Tibial artery (tissue), 4 donors: ENCODE results near the gene ADAT3.

Source experiments
- DNase-seq, 2 donors: peaks; one replicate each; pipeline ENCODE4 v3.0.0-alpha.2; 2019
- H3K27ac ChIP-seq, 2 donors: fragments of 200-600 bp; sonication (generic) in 1 of 2; 1 replicate in 1 of 2; 2 replicates in 1 of 2; pipeline ENCODE4 v1.5.1; 2018 to 2019; ENCODE audit warnings: mild to moderate bottlenecking in 1 of 2
- H3K27me3 ChIP-seq, 2 donors: fragments of 200-600 bp; sonication (generic) in 1 of 2; one replicate each; pipeline versions ENCODE4 v1.5.1 to v1.6.0; 2016 to 2019
- H3K36me3 ChIP-seq, 3 donors: fragments of 200-600 bp; sonication (generic) in 2 of 3; one replicate each; pipeline ENCODE4 v1.5.1; 2016 to 2019; ENCODE audit warnings: mild to moderate bottlenecking in 2 of 3
- H3K4me1 ChIP-seq, 4 donors: fragments of 200-600 bp; sonication (generic) in 2 of 4; 1 replicate in 3 of 4; 2 replicates in 1 of 4; pipeline ENCODE4 v1.5.1; 2016 to 2019
- H3K4me3 ChIP-seq, 2 donors: fragments of 200-600 bp; sonication (generic) in 1 of 2; 1 replicate in 1 of 2; 2 replicates in 1 of 2; pipeline ENCODE4 v1.5.1; 2018 to 2019; ENCODE audit warnings: mild to moderate bottlenecking in 2 of 2
- H3K9me3 ChIP-seq, 3 donors: fragments of 200-600 bp; sonication (generic) in 1 of 3; one replicate each; pipeline ENCODE4 v1.5.1; 2016 to 2019
- CTCF ChIP-seq, 2 experiments: fragments of 200-600 bp in 1 of 2; fragments of 450-650 bp in 1 of 2; IDR thresholded peaks; one replicate each; pipeline ENCODE4 v1.5.1; 2017 to 2019; ENCODE audit warnings: antibody characterized with exemption in 2 of 2, mild to moderate bottlenecking in 1 of 2, moderate library complexity in 1 of 2
- intact Hi-C: fragments of 100-400 bp; cut with DNase I; formaldehyde crosslinking; loops from one replicate; pipeline ENCODE4 v1.15.0; 2023; ENCODE audit warnings: low total_unique reads

The ADAT3 gene

DNA sequence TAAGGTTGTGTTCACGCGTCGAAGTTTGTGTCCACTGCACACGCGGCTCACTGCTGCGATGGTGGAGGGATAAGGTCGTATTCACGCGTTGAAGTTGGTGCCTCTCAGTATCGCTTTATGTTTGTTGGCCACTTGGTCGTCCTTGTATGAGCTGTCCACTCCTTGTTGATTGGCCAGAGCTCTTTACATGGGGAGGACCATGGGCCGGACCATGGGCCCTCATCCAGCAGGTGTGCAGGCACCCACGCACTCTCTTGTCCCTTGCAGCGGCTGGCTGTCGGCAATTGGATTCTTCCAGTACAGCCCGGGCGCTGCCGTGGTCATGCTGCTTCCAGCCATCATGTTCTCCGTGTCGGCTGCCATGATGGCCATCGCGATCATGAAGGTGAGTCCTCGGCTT lies 17.6 kb downstream of the ADAT3 start:
- intact Hi-C loops = no loop called here
- TF ChIP-seq CTCF (IDR thresholded peaks at IDR 0.05) = no peak

GRCh38 chr19:1923319-1923718 lies 18.1 kb downstream of the ADAT3 start:
- intact Hi-C loops = no loop called here
- no peak overlapping the region for H3K27ac ChIP-seq
- no peaks in the 10 kb centered on the region for H3K9me3 ChIP-seq
- no peak overlapping the region for H3K4me3 ChIP-seq
- no peaks in the 10 kb centered on the region for H3K27me3 ChIP-seq
- no peak for TF ChIP-seq CTCF (IDR thresholded peaks at IDR 0.05)
- no peak for DNase-seq
- peaks cover 46 to 73% (median 55%) of the 10 kb centered on the region in 3 donors for H3K36me3 ChIP-seq
- no peaks in the 10 kb centered on the region for H3K4me1 ChIP-seq

More for the DNA sequence above, 17.6 kb downstream of the ADAT3 start:
- Histone ChIP-seq H3K4me1 (no peaks in the 10 kb centered on the region), H3K9me3 (no peaks in the 10 kb centered on the region), H3K36me3 (peaks cover 49 to 78% (median 61%) of the 10 kb centered on the region in 3 donors), H3K4me3 (no peak overlapping the region), H3K27me3 (no peaks in the 10 kb centered on the region), H3K27ac (no peak overlapping the region)
- no peak for DNase-seq

GRCh38 chr19:1924320-1924961 lies 19.2 kb downstream of the ADAT3 start:
- intact Hi-C loops = no loop called here

DNA sequence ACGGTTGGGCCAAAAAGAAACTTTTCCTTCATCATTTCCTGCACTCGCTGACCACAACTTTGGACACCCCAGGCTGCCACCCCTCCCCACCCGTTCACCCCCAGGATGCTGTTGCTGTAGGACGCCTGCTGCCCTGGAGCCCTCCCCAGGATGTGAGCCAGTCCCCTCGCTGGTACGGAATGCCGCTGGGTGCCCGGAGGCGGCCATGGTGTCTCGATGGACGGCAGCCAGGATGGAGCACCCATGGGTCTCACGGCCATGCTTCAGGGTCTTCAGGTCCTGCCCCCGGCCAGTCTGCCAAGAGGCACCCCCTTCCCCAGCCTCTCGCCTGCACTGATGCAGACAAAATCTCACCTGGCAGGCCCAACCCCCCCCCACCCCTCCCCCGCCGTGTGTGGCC lies 20.3 kb downstream of the ADAT3 start:
- intact Hi-C loops = loop anchor here (5.0 kb wide), 1 partner anchor 147 kb away; no protein-coding TSS in a partner anchor
- Histone ChIP-seq H3K27me3 (peaks cover 0 to 4% of the 10 kb centered on the region in 2 donors), H3K4me3 (no peak overlapping the region), H3K36me3 (peaks cover 28 to 51% (median 34%) of the 10 kb centered on the region in 3 donors), H3K27ac (no peak overlapping the region), H3K9me3 (no peaks in the 10 kb centered on the region), H3K4me1 (peaks cover 0 to 16% (median 11%) of the 10 kb centered on the region in 4 donors)
- no peak for TF ChIP-seq CTCF (IDR thresholded peaks at IDR 0.05)
- no peak for DNase-seq

More at GRCh38 chr19:1924320-1924961, 19.2 kb downstream of the ADAT3 start:
- DNase-seq = no peak
- Histone ChIP-seq H3K27ac (no peak overlapping the region), H3K4me1 (peaks cover 0 to 6% (median 5%) of the 10 kb centered on the region in 4 donors), H3K4me3 (no peak overlapping the region), H3K27me3 (no peaks in the 10 kb centered on the region), H3K36me3 (peaks cover 38 to 62% (median 45%) of the 10 kb centered on the region in 3 donors), H3K9me3 (no peaks in the 10 kb centered on the region)
- no peak for TF ChIP-seq CTCF (IDR thresholded peaks at IDR 0.05)

GRCh38 chr19:1929021-1929742 lies 24.0 kb downstream of the ADAT3 start:
- peaks cover 0 to 16% (median 11%) of the 10 kb centered on the region in 4 donors for H3K4me1 ChIP-seq
- H3K4me3 ChIP-seq = peak overlapping the region; percentile 33 to 39
- peak; percentile 83 to 90 for TF ChIP-seq CTCF (IDR thresholded peaks at IDR 0.05)
- peak; percentile 76 to 83 for DNase-seq
- intact Hi-C loops = loop anchor here (5.0 kb wide), 1 partner anchor 143 kb away; no protein-coding TSS in a partner anchor
- H3K36me3 ChIP-seq = peaks cover 6 to 17% (median 8%) of the 10 kb centered on the region in 3 donors
- H3K9me3 ChIP-seq = no peaks in the 10 kb centered on the region
- H3K27ac ChIP-seq = no peak overlapping the region
- H3K27me3 ChIP-seq = peaks cover 0 to 30% of the 10 kb centered on the region in 2 donors
